ENCODE results near the gene XPO4. TPM values are rescaled to one million over a fixed set of nuclear protein-coding genes. Genes with fewer than 3 reads are reported as not detected.

Gene XPO4
- total RNA-seq, 1 donor from 2014 or later = 11.5 TPM

- no peaks in the 10 kb centered on the region for H3K4me1 Mint-ChIP-seq (ENCODE audit: low read depth)
- no peaks in the 10 kb centered on the region for H3K27me3 Mint-ChIP-seq (ENCODE audit: low read depth)
- no peak overlapping the region for H3K4me3 Mint-ChIP-seq (ENCODE audit: unreplicated experiment)
- TF ChIP-seq, protein P1, sequence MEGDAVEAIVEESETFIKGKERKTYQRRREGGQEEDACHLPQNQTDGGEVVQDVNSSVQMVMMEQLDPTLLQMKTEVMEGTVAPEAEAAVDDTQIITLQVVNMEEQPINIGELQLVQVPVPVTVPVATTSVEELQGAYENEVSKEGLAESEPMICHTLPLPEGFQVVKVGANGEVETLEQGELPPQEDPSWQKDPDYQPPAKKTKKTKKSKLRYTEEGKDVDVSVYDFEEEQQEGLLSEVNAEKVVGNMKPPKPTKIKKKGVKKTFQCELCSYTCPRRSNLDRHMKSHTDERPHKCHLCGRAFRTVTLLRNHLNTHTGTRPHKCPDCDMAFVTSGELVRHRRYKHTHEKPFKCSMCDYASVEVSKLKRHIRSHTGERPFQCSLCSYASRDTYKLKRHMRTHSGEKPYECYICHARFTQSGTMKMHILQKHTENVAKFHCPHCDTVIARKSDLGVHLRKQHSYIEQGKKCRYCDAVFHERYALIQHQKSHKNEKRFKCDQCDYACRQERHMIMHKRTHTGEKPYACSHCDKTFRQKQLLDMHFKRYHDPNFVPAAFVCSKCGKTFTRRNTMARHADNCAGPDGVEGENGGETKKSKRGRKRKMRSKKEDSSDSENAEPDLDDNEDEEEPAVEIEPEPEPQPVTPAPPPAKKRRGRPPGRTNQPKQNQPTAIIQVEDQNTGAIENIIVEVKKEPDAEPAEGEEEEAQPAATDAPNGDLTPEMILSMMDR (IDR thresholded peaks at IDR 0.05) = no peak
- no peak for DNase-seq (ENCODE audit: low spot score)
- no peaks in the 10 kb centered on the region for H3K9me3 Mint-ChIP-seq (ENCODE audit: low read depth)
- H3K27ac Mint-ChIP-seq (ENCODE audit: unreplicated experiment) = no peak overlapping the region
- H3K36me3 Mint-ChIP-seq (ENCODE audit: low read depth) = peaks cover 6% of the 10 kb centered on the region
Observed at GRCh38 chr13:20738616-20739015, 163.9 kb downstream of the XPO4 start.

DNA sequence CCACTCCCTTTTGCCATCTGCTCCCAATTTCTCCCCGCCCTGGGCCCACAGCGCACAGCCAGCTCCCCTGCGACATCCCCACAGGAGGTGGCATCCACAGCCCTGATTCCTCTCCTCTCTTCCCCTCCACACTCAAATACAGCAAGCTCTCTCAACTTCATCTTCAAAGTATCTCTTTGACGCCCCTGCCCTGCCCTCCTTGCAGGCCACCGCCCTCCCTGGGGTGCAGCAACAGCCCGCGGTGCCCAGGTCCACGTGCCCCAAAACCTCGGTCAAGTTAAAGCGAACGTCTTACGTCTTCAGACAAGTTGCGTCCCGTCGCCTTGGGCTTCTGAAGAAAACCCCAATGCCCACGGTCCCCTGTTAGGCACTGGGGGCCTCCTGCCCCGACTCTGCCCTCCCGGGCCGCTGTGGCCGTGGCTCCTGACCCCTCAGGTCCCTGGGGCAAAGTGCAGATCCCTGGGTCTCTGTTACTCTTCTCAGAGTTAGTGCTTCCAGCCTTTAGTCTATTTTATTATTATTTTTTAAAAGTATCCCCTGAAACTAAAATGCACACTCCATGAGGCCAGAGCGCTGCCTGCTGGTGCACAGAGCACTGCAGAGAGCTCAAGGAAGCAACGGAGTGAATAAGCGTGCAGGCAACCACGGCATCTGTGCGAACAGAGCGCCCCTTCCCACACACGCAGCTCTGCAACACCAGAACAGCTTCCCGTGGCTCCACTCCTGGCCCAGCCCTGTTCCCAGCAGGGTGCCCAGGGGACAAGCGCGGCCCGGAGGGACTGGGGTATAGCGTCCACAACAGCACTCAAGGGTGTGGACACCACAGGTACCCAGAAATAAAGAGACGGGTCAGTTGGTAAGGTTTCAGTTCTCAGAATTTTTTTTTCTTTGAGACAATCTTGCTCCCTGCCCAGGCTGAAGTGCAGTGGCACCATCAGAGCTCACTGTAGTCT lies 172.6 kb downstream of the XPO4 start:
- no peak for DNase-seq (ENCODE audit: low spot score)
- Mint-ChIP-seq H3K4me3 (ENCODE audit: unreplicated experiment) (no peak overlapping the region), H3K4me1 (ENCODE audit: low read depth) (peaks cover 6% of the 10 kb centered on the region), H3K9me3 (ENCODE audit: low read depth) (no peaks in the 10 kb centered on the region), H3K36me3 (ENCODE audit: low read depth) (peaks cover 8% of the 10 kb centered on the region), H3K27me3 (ENCODE audit: low read depth) (no peaks in the 10 kb centered on the region), H3K27ac (ENCODE audit: unreplicated experiment) (no peak overlapping the region)
- TF ChIP-seq, protein P1 (IDR thresholded peaks at IDR 0.05) = no peak

DNA sequence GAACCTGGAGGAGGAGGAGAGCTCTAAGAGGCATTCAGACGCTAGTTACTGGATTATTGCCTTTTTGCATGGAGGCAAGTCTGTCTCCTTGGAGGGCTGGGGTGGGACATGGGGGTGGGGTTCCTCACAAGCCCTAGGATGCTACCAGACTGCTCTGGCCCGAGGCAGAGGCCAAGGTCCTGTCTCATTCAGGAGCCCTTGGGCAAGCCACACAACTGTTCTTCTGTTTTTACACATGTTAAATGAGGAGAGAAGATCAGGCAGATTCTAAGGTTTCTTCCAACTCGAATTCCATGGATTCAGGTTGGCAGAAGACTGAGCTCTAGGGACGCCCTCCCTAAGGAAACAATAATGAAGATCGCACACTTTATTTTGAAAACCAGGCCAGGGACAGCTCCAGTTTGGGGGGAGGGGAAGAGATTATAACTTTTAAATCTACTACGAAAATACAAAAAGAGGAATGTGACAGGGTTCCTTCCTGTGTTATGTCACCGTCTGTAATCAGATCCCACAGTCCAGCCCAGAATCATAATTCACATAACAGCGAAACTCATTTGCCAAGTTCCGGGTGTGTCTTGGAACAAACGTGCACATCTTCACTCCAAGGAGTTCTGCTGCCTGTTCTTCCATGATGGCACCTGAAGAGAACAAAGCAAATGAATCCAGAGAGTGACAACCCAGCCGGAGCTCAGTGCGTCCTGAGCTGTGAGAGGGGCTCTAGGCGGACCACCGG lies 173.8 kb downstream of the XPO4 start:
- Mint-ChIP-seq H3K27ac (ENCODE audit: unreplicated experiment) (no peak overlapping the region), H3K27me3 (ENCODE audit: low read depth) (no peaks in the 10 kb centered on the region), H3K4me3 (ENCODE audit: unreplicated experiment) (no peak overlapping the region), H3K36me3 (ENCODE audit: low read depth) (peaks cover 6% of the 10 kb centered on the region), H3K9me3 (ENCODE audit: low read depth) (no peaks in the 10 kb centered on the region), H3K4me1 (ENCODE audit: low read depth) (peaks cover 6% of the 10 kb centered on the region)
- no peak for DNase-seq (ENCODE audit: low spot score)
- TF ChIP-seq, protein P1 (IDR thresholded peaks at IDR 0.05) = no peak

DNA sequence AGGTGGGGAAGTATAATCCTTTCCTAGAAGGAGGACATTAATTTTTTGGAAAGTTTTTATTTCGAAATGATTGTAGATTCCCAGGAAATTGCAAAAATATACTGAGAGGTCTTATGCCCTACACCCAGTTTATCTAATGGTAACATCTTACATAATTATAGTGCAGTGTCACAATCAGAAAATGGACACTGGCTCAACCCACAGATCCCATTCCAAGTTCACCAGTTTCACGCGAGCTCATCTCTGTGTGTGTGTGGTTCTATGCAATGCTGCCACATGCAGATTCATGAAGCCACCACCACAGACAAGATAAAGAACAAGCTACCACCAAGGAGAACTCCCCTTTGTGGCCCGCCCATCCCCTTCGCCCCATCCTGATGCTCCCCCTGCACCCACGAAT lies 174.7 kb downstream of the XPO4 start:
- Mint-ChIP-seq H3K4me3 (ENCODE audit: unreplicated experiment) (no peak overlapping the region), H3K9me3 (ENCODE audit: low read depth) (no peaks in the 10 kb centered on the region), H3K36me3 (ENCODE audit: low read depth) (peaks cover 6% of the 10 kb centered on the region), H3K27ac (ENCODE audit: unreplicated experiment) (no peak overlapping the region), H3K4me1 (ENCODE audit: low read depth) (peaks cover 7% of the 10 kb centered on the region), H3K27me3 (ENCODE audit: low read depth) (no peaks in the 10 kb centered on the region)
- TF ChIP-seq, protein P1 (IDR thresholded peaks at IDR 0.05) = no peak
- no peak for DNase-seq (ENCODE audit: low spot score)

Other genes with a start within 250 kb of the XPO4 start
- 6.0 to 12.3 TPM (median 12.1 TPM) in 3 replicates for gene IL17D, start 199.0 kb downstream of the XPO4 start, total RNA-seq
- 9.4 to 12.7 TPM (median 10.1 TPM) in 3 replicates for gene EEF1AKMT1, start 128.8 kb downstream of the XPO4 start, total RNA-seq
- gene LATS2, start 158.8 kb upstream of the XPO4 start, total RNA-seq = 58.1 to 104 TPM (median 100 TPM) in 3 replicates
- 172 to 216 TPM (median 176 TPM) in 3 replicates for gene SAP18, start 237.4 kb upstream of the XPO4 start, total RNA-seq

All from chondrocyte (in vitro differentiated cells).